WTC11 (cell line): Measurements from ENCODE around the gene ZNF660. TPM values are rescaled to one million over a fixed set of nuclear protein-coding genes. Genes with fewer than 3 reads are reported as not detected.
"Not testable (repeated sequence)": the region's sequence is repeated elsewhere in the genome, so short reads cannot be mapped to it uniquely, and the experiment has no call there.

ENCODE experiments used
- ATAC-seq: fragments of 200-7000 bp; cut with Tn5 transposase; 2 replicates; pipeline ENCODE4 v1.10.0; 2021; ENCODE audit warnings: mild to moderate bottlenecking, moderate library complexity
- CTCF ChIA-PET: fragments of 300-600 bp; sonication (Branson Sonifier 250); formaldehyde crosslinking; loops from one replicate; lab custom pipeline; 2021; ENCODE audit warnings: antibody characterized with exemption; lab: Charles Lee
- POLR2A ChIA-PET: fragments of 350-600 bp; sonication (Branson Sonifier 250); formaldehyde crosslinking; loops from one replicate; lab custom pipeline; 2021; ENCODE audit warnings: antibody characterized with exemption; lab: Charles Lee
- DNase-seq: peaks from one replicate; pipeline ENCODE4 v3.0.0; 2021; ENCODE audit warnings: low spot score
- H3K27ac Mint-ChIP-seq: 2 replicates; pipeline ENCODE4 v1.8.0; 2021; ENCODE audit warnings: mixed read lengths
- H3K27me3 Mint-ChIP-seq: 2 replicates; pipeline ENCODE4 v1.8.0; 2021; ENCODE audit warnings: low read depth, mild to moderate bottlenecking, moderate library complexity, mixed read lengths
- H3K36me3 Mint-ChIP-seq: 2 replicates; pipeline ENCODE4 v1.8.0; 2021; ENCODE audit warnings: mixed read lengths
- H3K4me1 Mint-ChIP-seq: 2 replicates; pipeline ENCODE4 v1.8.0; 2022; ENCODE audit warnings: mixed read lengths
- H3K4me3 Mint-ChIP-seq: 2 replicates; pipeline ENCODE4 v1.8.0; 2021; ENCODE audit warnings: mild to moderate bottlenecking, moderate library complexity, mixed read lengths
- H3K9me3 Mint-ChIP-seq: 2 replicates; pipeline ENCODE4 v1.8.0; 2021; ENCODE audit warnings: mixed read lengths
- ATF1 ChIP-seq: sonication (generic); formaldehyde crosslinking; IDR thresholded peaks from 2 replicates; pipeline ENCODE4 v1.8.1; 2023; ENCODE audit warnings: mild to moderate bottlenecking, moderate library complexity, missing genetic modification reagents
- ATF2 ChIP-seq: sonication (generic); formaldehyde crosslinking; IDR thresholded peaks from 2 replicates; pipeline ENCODE4 v1.8.1; 2022; ENCODE audit warnings: low read depth, missing genetic modification reagents, borderline replicate concordance
- ATF3 ChIP-seq: sonication (generic); formaldehyde crosslinking; conservative IDR thresholded peaks from 2 replicates; pipeline ENCODE4 v1.8.1; 2022; ENCODE audit warnings: mild to moderate bottlenecking, missing genetic modification reagents
- CBFB ChIP-seq: sonication (generic); formaldehyde crosslinking; IDR thresholded peaks from 2 replicates; pipeline ENCODE4 v1.8.1; 2022; ENCODE audit warnings: mild to moderate bottlenecking, low read depth, missing genetic modification reagents
- ELF4 ChIP-seq: sonication (generic); formaldehyde crosslinking; IDR thresholded peaks from 2 replicates; pipeline ENCODE4 v1.8.1; 2022; ENCODE audit warnings: low read depth, mild to moderate bottlenecking, moderate library complexity, missing genetic modification reagents
- EMX1 ChIP-seq: fragments of 250-450 bp; sonication (Bioruptor Pico); IDR thresholded peaks from 2 replicates; pipeline ENCODE4 v1.8.0; 2021; ENCODE audit warnings: mild to moderate bottlenecking
- FOXK1 ChIP-seq: sonication (generic); formaldehyde crosslinking; IDR thresholded peaks from 2 replicates; pipeline ENCODE4 v1.8.0; 2022; ENCODE audit warnings: mild to moderate bottlenecking, moderate library complexity, missing genetic modification reagents
- FOXP1 ChIP-seq: sonication (generic); formaldehyde crosslinking; IDR thresholded peaks from 2 replicates; pipeline ENCODE4 v1.8.0; 2022; ENCODE audit warnings: missing genetic modification reagents, mild to moderate bottlenecking, moderate library complexity, borderline replicate concordance
- GABPB1 ChIP-seq: sonication (generic); formaldehyde crosslinking; IDR thresholded peaks from 2 replicates; pipeline ENCODE4 v1.8.1; 2023; ENCODE audit warnings: mild to moderate bottlenecking, missing genetic modification reagents
- KAT7 ChIP-seq: sonication (generic); formaldehyde crosslinking; IDR thresholded peaks from 2 replicates; pipeline ENCODE4 v1.8.1; 2023; ENCODE audit warnings: missing genetic modification reagents, mild to moderate bottlenecking, borderline replicate concordance
- MYBL2 ChIP-seq: sonication (generic); formaldehyde crosslinking; IDR thresholded peaks from 2 replicates; pipeline ENCODE4 v1.8.1; 2023; ENCODE audit warnings: mild to moderate bottlenecking, moderate library complexity, missing genetic modification reagents
- NR3C1 ChIP-seq: sonication (generic); formaldehyde crosslinking; conservative IDR thresholded peaks from 2 replicates; pipeline ENCODE4 v1.8.1; 2023; ENCODE audit warnings: low read depth, mild to moderate bottlenecking, missing genetic modification reagents
- ZBTB21 ChIP-seq: sonication (generic); formaldehyde crosslinking; IDR thresholded peaks from 2 replicates; pipeline ENCODE4 v1.8.1; 2023; ENCODE audit warnings: mild to moderate bottlenecking, missing genetic modification reagents, borderline replicate concordance
- ZNF219 ChIP-seq: sonication (generic); formaldehyde crosslinking; IDR thresholded peaks from 2 replicates; pipeline ENCODE4 v1.8.0; 2023; ENCODE audit warnings: missing genetic modification reagents, mild to moderate bottlenecking, borderline replicate concordance
- ZNF317 ChIP-seq: sonication (generic); formaldehyde crosslinking; IDR thresholded peaks from 2 replicates; pipeline ENCODE4 v1.8.1; 2023; ENCODE audit warnings: low read depth, mild to moderate bottlenecking, moderate library complexity, missing genetic modification reagents, borderline replicate concordance
- ZNF396 ChIP-seq: fragments of 250-450 bp; sonication (Bioruptor Pico); IDR thresholded peaks from 2 replicates; pipeline ENCODE4 v1.8.0; 2021; ENCODE audit warnings: mild to moderate bottlenecking, moderate library complexity, borderline replicate concordance
- total RNA-seq: library from RNA; stranded (reverse); gene quantifications from 3 replicates; pipeline ENCODE4 v1.2.3, GENCODE V29; 2021
- TF ChIP-seq, protein P1 (sequence below): sonication (generic); formaldehyde crosslinking; conservative IDR thresholded peaks from 2 replicates; pipeline ENCODE4 v1.8.1; 2023; ENCODE audit warnings: mild to moderate bottlenecking, low read depth, missing genetic modification reagents, moderate library complexity
- TF ChIP-seq, protein P2 (sequence below): sonication (generic); formaldehyde crosslinking; IDR thresholded peaks from 2 replicates; pipeline ENCODE4 v1.8.0; 2022; ENCODE audit warnings: mild to moderate bottlenecking, missing genetic modification reagents
- TF ChIP-seq, protein P3 (sequence below): sonication (generic); formaldehyde crosslinking; IDR thresholded peaks from 2 replicates; pipeline ENCODE4 v1.8.1; 2022; ENCODE audit warnings: mild to moderate bottlenecking, moderate library complexity, missing genetic modification reagents

ZNF660 gene
- total RNA-seq, 1 experiment from 2014 or later: 9.0 TPM

DNA sequence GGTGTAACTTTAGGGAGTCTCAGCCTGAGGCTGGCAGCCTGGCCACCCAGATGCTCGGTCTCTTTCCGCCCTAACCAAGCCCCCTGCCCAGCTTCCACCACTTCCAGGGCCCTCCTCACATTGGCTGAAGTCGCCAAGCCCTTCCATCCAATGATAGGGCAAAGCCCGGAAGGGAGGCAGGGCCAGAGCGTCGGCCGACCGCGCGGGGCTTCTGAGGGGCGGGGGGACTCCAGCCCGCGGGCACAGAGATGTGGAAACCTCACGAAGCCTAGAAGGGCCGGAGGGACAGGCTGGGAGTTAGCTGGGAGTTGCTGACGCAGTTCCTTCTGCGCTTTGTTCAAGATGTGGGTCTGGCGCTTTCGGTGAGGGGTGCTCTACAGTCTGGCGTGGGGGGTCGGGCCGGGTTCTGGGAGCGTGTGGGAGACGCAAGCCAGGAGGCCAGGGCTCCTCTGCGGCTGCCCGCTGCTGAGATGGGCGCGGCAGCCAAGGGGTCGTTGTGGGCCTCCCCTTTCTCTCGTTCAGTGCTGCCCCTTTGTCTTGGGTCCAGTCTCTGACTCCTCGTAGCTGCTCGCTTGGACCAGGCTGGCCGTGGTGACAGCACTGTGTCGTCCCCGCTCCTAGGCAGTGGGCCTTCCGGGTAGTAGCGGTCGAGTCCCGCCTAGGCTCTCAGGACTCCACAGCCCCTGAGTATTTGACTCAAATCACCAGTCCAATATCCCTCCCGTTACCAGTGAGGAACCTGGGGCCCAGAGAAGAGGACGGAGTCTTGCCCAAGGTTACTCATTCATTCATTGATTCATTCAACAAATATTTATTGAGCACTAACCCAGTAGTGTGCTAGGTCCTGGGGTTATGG, at the start of gene ZNF660 (continued):
- TF ChIP-seq ZNF396: no peak

DNA sequence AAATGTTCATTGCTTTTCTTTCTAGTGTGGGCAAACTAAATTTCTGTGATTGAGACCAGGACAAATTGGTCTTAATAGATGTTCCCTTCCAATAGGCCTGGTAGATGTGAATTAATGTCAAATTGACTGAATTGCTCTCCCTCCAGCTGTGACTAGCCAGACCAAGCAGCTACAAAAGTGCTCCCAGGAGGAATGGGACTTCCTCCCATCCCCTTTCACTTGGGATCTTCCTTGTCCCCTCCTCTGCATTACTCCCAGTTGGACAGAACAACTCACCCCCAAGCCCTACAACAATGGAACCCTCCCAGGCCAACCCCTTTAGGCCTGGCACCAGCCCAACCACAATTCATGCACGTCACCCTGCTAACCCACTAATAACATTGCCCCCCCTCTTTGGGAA, 49.4 kb upstream of the ZNF660 start:
- Mint-ChIP-seq H3K27ac (no peak overlapping the region), H3K4me1 (no peaks in the 10 kb centered on the region), H3K4me3 (no peak overlapping the region), H3K9me3 (no peaks in the 10 kb centered on the region), H3K36me3 (no peaks in the 10 kb centered on the region)
- CTCF ChIA-PET: no interaction called here
- DNase-seq (no peak), ATAC-seq (no peak)
- TF ChIP-seq ELF4 (CRISPR knock-in tag): no peak
- TF ChIP-seq ATF2 (CRISPR knock-in tag): no peak
- TF ChIP-seq, all 79 proteins: peak for 0
- POLR2A ChIA-PET: no interaction called here
- peaks cover 54% of the 10 kb centered on the region for H3K27me3 Mint-ChIP-seq

DNA sequence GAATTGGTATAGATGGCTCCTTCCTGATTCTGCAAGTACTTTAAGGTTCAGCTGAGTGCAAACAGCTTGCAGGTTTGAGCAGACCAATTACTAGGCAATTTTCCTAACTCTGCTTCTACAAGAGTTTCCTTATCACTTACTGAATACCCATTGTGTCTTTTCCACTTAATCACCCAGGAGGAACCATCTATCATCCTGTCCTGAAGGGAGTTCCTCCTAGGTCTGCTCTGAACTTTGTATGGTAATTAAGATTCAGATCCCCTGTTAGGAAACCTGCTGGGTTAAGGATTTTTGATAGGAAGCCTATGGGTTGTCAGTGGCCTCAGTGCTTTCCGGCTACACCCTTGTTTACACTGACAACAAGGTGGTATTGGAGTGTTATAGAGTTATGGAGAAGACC, 40.0 kb upstream of the ZNF660 start:
- H3K27ac Mint-ChIP-seq, CTCF ChIA-PET, H3K36me3 Mint-ChIP-seq, H3K4me1 Mint-ChIP-seq, ATAC-seq, DNase-seq, H3K4me3 Mint-ChIP-seq, POLR2A ChIA-PET: not testable (repeated sequence)
- Mint-ChIP-seq H3K9me3 (peaks cover 14% of the 10 kb centered on the region), H3K27me3 (peaks cover 85% of the 10 kb centered on the region)

GRCh38 chr3:44554626-44555592, 29.9 kb upstream of the ZNF660 start, which contains the start of gene ZKSCAN7:
Gene ZKSCAN7 (plus strand): TSS chr3:44555193. CDS start chr3:44557048, 1,855 bp downstream.
- Mint-ChIP-seq H3K27me3 (peaks cover 54% of the 10 kb centered on the region), H3K27ac (peak within 1 kb of the TSS; percentile 83), H3K9me3 (peaks cover 17% of the 10 kb centered on the region), H3K36me3 (peaks cover 27% of the 10 kb centered on the region), H3K4me3 (peak within 1 kb of the TSS; percentile 96), H3K4me1 (peaks cover 17% of the 10 kb centered on the region)
- peak; percentile 92 for ATAC-seq
- DNase-seq: peak; percentile 77
- ChIA-PET POLR2A (no interaction called here), CTCF (no interaction called here)
- TF ChIP-seq ATF1 (CRISPR knock-in tag) (0 out of 2 replicates have a peak, but pooled peaks have one; percentile 41), CBFB (CRISPR knock-in tag) (peak; percentile 89; the same call in 1 of the 2 replicates), ZNF317 (no peak), NR3C1 (CRISPR knock-in tag) (peak; percentile 67; the same call in 1 of the 2 replicates), EMX1 (CRISPR knock-in tag) (no peak), ZNF219 (CRISPR knock-in tag) (no peak), MYBL2 (CRISPR knock-in tag) (peak; percentile 69), ZNF396 (no peak), FOXP1 (CRISPR knock-in tag) (peak; percentile 85), ATF3 (CRISPR knock-in tag) (no peak), KAT7 (CRISPR knock-in tag) (peak; percentile 38; the same call in 1 of the 2 replicates), GABPB1 (peak; percentile 53; the same call in 1 of the 2 replicates), ZBTB21 (CRISPR knock-in tag) (peak; percentile 29), FOXK1 (CRISPR knock-in tag) (peak; percentile 52; the same call in 1 of the 2 replicates)
- TF ChIP-seq, protein P1, sequence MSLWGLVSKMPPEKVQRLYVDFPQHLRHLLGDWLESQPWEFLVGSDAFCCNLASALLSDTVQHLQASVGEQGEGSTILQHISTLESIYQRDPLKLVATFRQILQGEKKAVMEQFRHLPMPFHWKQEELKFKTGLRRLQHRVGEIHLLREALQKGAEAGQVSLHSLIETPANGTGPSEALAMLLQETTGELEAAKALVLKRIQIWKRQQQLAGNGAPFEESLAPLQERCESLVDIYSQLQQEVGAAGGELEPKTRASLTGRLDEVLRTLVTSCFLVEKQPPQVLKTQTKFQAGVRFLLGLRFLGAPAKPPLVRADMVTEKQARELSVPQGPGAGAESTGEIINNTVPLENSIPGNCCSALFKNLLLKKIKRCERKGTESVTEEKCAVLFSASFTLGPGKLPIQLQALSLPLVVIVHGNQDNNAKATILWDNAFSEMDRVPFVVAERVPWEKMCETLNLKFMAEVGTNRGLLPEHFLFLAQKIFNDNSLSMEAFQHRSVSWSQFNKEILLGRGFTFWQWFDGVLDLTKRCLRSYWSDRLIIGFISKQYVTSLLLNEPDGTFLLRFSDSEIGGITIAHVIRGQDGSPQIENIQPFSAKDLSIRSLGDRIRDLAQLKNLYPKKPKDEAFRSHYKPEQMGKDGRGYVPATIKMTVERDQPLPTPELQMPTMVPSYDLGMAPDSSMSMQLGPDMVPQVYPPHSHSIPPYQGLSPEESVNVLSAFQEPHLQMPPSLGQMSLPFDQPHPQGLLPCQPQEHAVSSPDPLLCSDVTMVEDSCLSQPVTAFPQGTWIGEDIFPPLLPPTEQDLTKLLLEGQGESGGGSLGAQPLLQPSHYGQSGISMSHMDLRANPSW (CRISPR knock-in tag): no peak
- TF ChIP-seq, protein P2, sequence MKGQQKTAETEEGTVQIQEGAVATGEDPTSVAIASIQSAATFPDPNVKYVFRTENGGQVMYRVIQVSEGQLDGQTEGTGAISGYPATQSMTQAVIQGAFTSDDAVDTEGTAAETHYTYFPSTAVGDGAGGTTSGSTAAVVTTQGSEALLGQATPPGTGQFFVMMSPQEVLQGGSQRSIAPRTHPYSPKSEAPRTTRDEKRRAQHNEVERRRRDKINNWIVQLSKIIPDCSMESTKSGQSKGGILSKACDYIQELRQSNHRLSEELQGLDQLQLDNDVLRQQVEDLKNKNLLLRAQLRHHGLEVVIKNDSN (CRISPR knock-in tag): peak; percentile 69
- TF ChIP-seq, protein P3, sequence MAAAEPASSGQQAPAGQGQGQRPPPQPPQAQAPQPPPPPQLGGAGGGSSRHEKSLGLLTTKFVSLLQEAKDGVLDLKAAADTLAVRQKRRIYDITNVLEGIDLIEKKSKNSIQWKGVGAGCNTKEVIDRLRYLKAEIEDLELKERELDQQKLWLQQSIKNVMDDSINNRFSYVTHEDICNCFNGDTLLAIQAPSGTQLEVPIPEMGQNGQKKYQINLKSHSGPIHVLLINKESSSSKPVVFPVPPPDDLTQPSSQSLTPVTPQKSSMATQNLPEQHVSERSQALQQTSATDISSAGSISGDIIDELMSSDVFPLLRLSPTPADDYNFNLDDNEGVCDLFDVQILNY (CRISPR knock-in tag): peak; percentile 79; the same call in 1 of the 2 replicates
